Endothelial cell of umbilical vein (primary cell): ENCODE results near the gene FNBP1L.

Experiments
- EZH2 ChIP-seq: IDR thresholded peaks from 2 replicates; pipeline ENCODE4 v1.6.1; 2012; ENCODE audit warnings: borderline replicate concordance, low read depth, mild to moderate bottlenecking, moderate library complexity, low read length, inconsistent platforms; ENCODE audit not compliant: severe bottlenecking
- FOS ChIP-seq: IDR thresholded peaks from 2 replicates; pipeline ENCODE4 v1.6.1; 2011; ENCODE audit warnings: mild to moderate bottlenecking, low read length, moderate library complexity, borderline replicate concordance; ENCODE audit not compliant: insufficient read depth
- GATA2 ChIP-seq: IDR thresholded peaks from 2 replicates; pipeline ENCODE4 v1.7.0; 2011; ENCODE audit warnings: low read depth, mild to moderate bottlenecking, moderate library complexity, mixed read lengths, low read length; ENCODE audit not compliant: insufficient read length, insufficient read depth
- MYC ChIP-seq: IDR thresholded peaks from one replicate; pipeline ENCODE4 v1.6.1; 2011; ENCODE audit warnings: mild to moderate bottlenecking, low read depth, low read length
- POLR2A ChIP-seq: IDR thresholded peaks from 2 replicates; pipeline ENCODE4 v1.6.1; 2012; ENCODE audit warnings: low read depth, mild to moderate bottlenecking, control low read depth, low read length
- POLR2AphosphoS5 ChIP-seq: IDR thresholded peaks from 2 replicates; pipeline ENCODE4 v1.6.1; 2012; ENCODE audit warnings: low read depth, mild to moderate bottlenecking, control low read depth, low read length, moderate library complexity; ENCODE audit not compliant: insufficient read depth
- TF ChIP-seq, protein P1 (sequence below), 2 donors: IDR thresholded peaks; 1 replicate in 1 of 2; 2 replicates in 1 of 2; pipeline ENCODE4 v1.5.1; 2011; ENCODE audit warnings: low read length in 2 of 2, mild to moderate bottlenecking in 2 of 2, moderate library complexity in 2 of 2, control low read depth in 1 of 2, inconsistent platforms in 1 of 2, low read depth in 1 of 2; ENCODE audit not compliant: insufficient read depth in 1 of 2; ENCODE audit errors: extremely low read depth in 1 of 2
- TF ChIP-seq, protein P2 (sequence below): IDR thresholded peaks from 2 replicates; pipeline ENCODE4 v1.6.1; 2011; ENCODE audit not compliant: insufficient read depth, insufficient read length

DNA sequence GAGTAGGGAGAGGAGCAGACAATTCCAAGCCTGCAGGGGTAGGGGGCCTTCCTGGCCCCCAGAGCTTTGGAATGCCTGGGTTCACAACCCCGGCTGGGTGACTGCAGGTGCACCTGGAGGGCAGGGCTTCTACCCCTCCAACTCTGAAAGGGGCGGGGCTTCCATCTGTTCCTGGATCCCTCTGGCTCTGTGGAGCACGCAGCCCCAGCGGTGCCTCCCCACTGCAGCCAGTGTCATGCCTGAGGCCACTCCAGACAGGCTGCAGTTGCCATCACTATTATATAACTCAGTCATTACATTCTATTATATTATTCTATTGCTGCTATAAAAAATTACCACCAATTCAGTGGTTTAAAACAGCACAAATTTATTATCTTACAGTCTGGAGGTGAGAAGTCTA, 12.5 kb upstream of the FNBP1L start:
- TF ChIP-seq POLR2AphosphoS5 (no peak), GATA2 (no peak), POLR2A (no peak), EZH2 (no peak), MYC (no peak), FOS (no peak)
- TF ChIP-seq, protein P1, sequence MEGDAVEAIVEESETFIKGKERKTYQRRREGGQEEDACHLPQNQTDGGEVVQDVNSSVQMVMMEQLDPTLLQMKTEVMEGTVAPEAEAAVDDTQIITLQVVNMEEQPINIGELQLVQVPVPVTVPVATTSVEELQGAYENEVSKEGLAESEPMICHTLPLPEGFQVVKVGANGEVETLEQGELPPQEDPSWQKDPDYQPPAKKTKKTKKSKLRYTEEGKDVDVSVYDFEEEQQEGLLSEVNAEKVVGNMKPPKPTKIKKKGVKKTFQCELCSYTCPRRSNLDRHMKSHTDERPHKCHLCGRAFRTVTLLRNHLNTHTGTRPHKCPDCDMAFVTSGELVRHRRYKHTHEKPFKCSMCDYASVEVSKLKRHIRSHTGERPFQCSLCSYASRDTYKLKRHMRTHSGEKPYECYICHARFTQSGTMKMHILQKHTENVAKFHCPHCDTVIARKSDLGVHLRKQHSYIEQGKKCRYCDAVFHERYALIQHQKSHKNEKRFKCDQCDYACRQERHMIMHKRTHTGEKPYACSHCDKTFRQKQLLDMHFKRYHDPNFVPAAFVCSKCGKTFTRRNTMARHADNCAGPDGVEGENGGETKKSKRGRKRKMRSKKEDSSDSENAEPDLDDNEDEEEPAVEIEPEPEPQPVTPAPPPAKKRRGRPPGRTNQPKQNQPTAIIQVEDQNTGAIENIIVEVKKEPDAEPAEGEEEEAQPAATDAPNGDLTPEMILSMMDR (IDR thresholded peaks at IDR 0.05; ENCODE audit: extremely low read depth in 1 of 2, insufficient read depth in 1 of 2, low read depth in 1 of 2, low read length in 2 of 2) = no peak
- TF ChIP-seq, protein P2, sequence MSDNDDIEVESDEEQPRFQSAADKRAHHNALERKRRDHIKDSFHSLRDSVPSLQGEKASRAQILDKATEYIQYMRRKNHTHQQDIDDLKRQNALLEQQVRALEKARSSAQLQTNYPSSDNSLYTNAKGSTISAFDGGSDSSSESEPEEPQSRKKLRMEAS = no peak
